Choroid plexus epithelial cell (primary cell): ENCODE results near the gene PRRT1B.

Experiments used
- DNase-seq: peaks from one replicate; pipeline ENCODE4 v3.0.0-alpha.2; 2010; ENCODE audit warnings: low read depth
- H3K4me3 ChIP-seq: 2 replicates; pipeline ENCODE4 v1.5.1; 2011; ENCODE audit warnings: low read depth, mild to moderate bottlenecking, control low read depth, low read length, moderate library complexity
- CTCF ChIP-seq: conservative IDR thresholded peaks from 2 replicates; pipeline ENCODE4 v1.5.1; 2011; ENCODE audit warnings: low read depth, mild to moderate bottlenecking, control low read depth, inconsistent platforms, low read length, moderate library complexity

The PRRT1B gene

GRCh38 chr9:131582466-131583336, 37.4 kb downstream of the PRRT1B start:
- H3K4me3 ChIP-seq: no peak overlapping the region
- TF ChIP-seq CTCF: no peak
- DNase-seq: no peak

- no peak overlapping the region for H3K4me3 ChIP-seq
- no peak for DNase-seq
- TF ChIP-seq CTCF: no peak
Observed at GRCh38 chr9:131583337-131583645, 38.0 kb downstream of the PRRT1B start.

- DNase-seq: no peak
Observed at GRCh38 chr9:131583836-131584555, 38.7 kb downstream of the PRRT1B start.

GRCh38 chr9:131584858-131585257, 39.5 kb downstream of the PRRT1B start:
- DNase-seq: no peak
- H3K4me3 ChIP-seq: no peak overlapping the region
- TF ChIP-seq CTCF: no peak

More at GRCh38 chr9:131583836-131584555, 38.7 kb downstream of the PRRT1B start:
- no peak overlapping the region for H3K4me3 ChIP-seq
- TF ChIP-seq CTCF: no peak

- no peak for TF ChIP-seq CTCF
- no peak overlapping the region for H3K4me3 ChIP-seq
- peak; percentile 42 for DNase-seq
Observed at GRCh38 chr9:131585375-131585774, 40.1 kb downstream of the PRRT1B start.

GRCh38 chr9:131587331-131587730, 42.0 kb downstream of the PRRT1B start:
- no peak for DNase-seq
- TF ChIP-seq CTCF: no peak
- no peak overlapping the region for H3K4me3 ChIP-seq
